GM23248 (cell line): Measurements from ENCODE around the gene GSDME. TPM values are rescaled to one million over a fixed set of nuclear protein-coding genes. Genes with fewer than 3 reads are reported as not detected.

Experiments
- DNase-seq: peaks from one replicate; pipeline ENCODE4 v3.0.0-alpha.2; 2015
- H2AFZ ChIP-seq: fragments of 200-600 bp; sonication (generic); 2 replicates; pipeline ENCODE4 v1.6.1; 2016; ENCODE audit warnings: antibody characterized with exemption
- H3F3A ChIP-seq: fragments of 200-600 bp; sonication (generic); 2 replicates; pipeline ENCODE4 v1.6.1; 2016; ENCODE audit warnings: mild to moderate bottlenecking, antibody characterized with exemption, mixed run types; ENCODE audit not compliant: insufficient read depth
- H3K27ac ChIP-seq: fragments of 200-600 bp; sonication (generic); 2 replicates; pipeline ENCODE4 v1.5.1; 2016; ENCODE audit warnings: mild to moderate bottlenecking
- H3K27me3 ChIP-seq: fragments of 200-600 bp; sonication (generic); replicated peaks from 2 replicates; pipeline ENCODE4 v1.6.1; 2016; ENCODE audit warnings: mild to moderate bottlenecking; ENCODE audit not compliant: insufficient read depth
- H3K36me3 ChIP-seq: fragments of 200-600 bp; sonication (generic); 2 replicates; pipeline ENCODE4 v1.6.1; 2016; ENCODE audit warnings: low read depth, mild to moderate bottlenecking
- H3K4me1 ChIP-seq: fragments of 200-600 bp; sonication (generic); 2 replicates; pipeline ENCODE4 v1.6.1; 2016; ENCODE audit warnings: mild to moderate bottlenecking; ENCODE audit not compliant: insufficient read depth
- H3K4me2 ChIP-seq: fragments of 200-600 bp; sonication (generic); one replicate; pipeline ENCODE4 v1.6.1; 2016; ENCODE audit warnings: mild to moderate bottlenecking; ENCODE audit not compliant: unreplicated experiment
- H3K4me3 ChIP-seq: fragments of 200-600 bp; sonication (generic); 2 replicates; pipeline ENCODE4 v1.5.1; 2016; ENCODE audit warnings: mild to moderate bottlenecking
- H3K79me2 ChIP-seq: fragments of 200-600 bp; sonication (generic); 2 replicates; pipeline ENCODE4 v1.6.1; 2016; ENCODE audit warnings: mild to moderate bottlenecking; ENCODE audit not compliant: insufficient read depth
- H3K9ac ChIP-seq: fragments of 200-600 bp; sonication (generic); 2 replicates; pipeline ENCODE4 v1.6.1; 2016; ENCODE audit warnings: mild to moderate bottlenecking
- H3K9me2 ChIP-seq: fragments of 200-600 bp; sonication (generic); 2 replicates; pipeline ENCODE4 v1.6.1; 2016; ENCODE audit warnings: mixed run types, mild to moderate bottlenecking, moderate library complexity; ENCODE audit not compliant: insufficient read depth
- H3K9me3 ChIP-seq: fragments of 200-600 bp; sonication (generic); one replicate; pipeline ENCODE4 v1.6.1; 2017; ENCODE audit warnings: low read depth
- H4K20me1 ChIP-seq: fragments of 200-600 bp; sonication (generic); 2 replicates; pipeline ENCODE4 v1.6.0; 2016; ENCODE audit not compliant: insufficient read depth
- EZH2 ChIP-seq: fragments of 200-600 bp; sonication (generic); IDR thresholded peaks from 2 replicates; pipeline ENCODE4 v1.6.1; 2018; ENCODE audit warnings: antibody characterized with exemption, mild to moderate bottlenecking; ENCODE audit not compliant: insufficient read depth, poor library complexity, severe bottlenecking
- EZH2phosphoT487 ChIP-seq: fragments of 200-600 bp; sonication (generic); IDR thresholded peaks from 2 replicates; pipeline ENCODE4 v1.6.1; 2018; ENCODE audit warnings: antibody characterized with exemption, moderate library complexity, mild to moderate bottlenecking, low read depth; ENCODE audit not compliant: insufficient read depth
- WGBS, 2 experiments: methylation state at CpG; one replicate each; pipeline ENCODE4 v1.1.6; 2015 to 2017; ENCODE audit warnings: low lambda C conversion rate in 2 of 2, low coverage in 1 of 2; ENCODE audit errors: missing lambda C conversion rate in 2 of 2; 5-methylcytosine and 5-hydroxymethylcytosine counted together
- in situ Hi-C: fragments of 300-500 bp; cut with MboI; formaldehyde crosslinking; loops from 2 replicates; pipeline ENCODE4 v1.15.0; 2020
- polyA plus RNA-seq: library from polyadenylated mRNA; unstranded; fragments of >200 nt; fragmentation: Nextera tagmentation; extraction: Ambion mirVana; gene quantifications from 2 replicates; pipeline ENCODE4 v1.2.1, GENCODE V29; 2016
- total RNA-seq: library from RNA; depleted of rRNA; stranded (reverse); fragments of >200 nt; shearing (Covaris generic); gene quantifications from 2 replicates; pipeline ENCODE4 v1.2.3, GENCODE V29; 2014

The GSDME gene
- total and polyA plus RNA-seq, 2 experiments from 2014 or later = 39.4 to 49.4 TPM

- in situ Hi-C loops = no loop called here
- H3K9me2 ChIP-seq = no peaks in the 10 kb centered on the region
- H3K4me3 ChIP-seq = no peak overlapping the region
- H3K79me2 ChIP-seq = peaks cover 29% of the 10 kb centered on the region
- H3K9ac ChIP-seq = no peak overlapping the region
- no peaks in the 10 kb centered on the region for H3K9me3 ChIP-seq
- H2AFZ ChIP-seq = no peak overlapping the region
- no peaks in the 10 kb centered on the region; the same call in 1 of the 2 replicates for H3K36me3 ChIP-seq
- TF ChIP-seq EZH2 (no peak), EZH2phosphoT487 (no peak)
- H3F3A ChIP-seq = peaks cover 25% of the 10 kb centered on the region; the same call in 1 of the 2 replicates
- H3K4me2 ChIP-seq = no peak overlapping the region
- H4K20me1 ChIP-seq = no peaks in the 10 kb centered on the region
- no peak for DNase-seq
- WGBS, 2 experiments = 93 to 98% methylated on average over 3 of the region's 3 CpGs
- no peak overlapping the region for H3K27ac ChIP-seq
- H3K4me1 ChIP-seq = peaks cover 32% of the 10 kb centered on the region
- H3K27me3 ChIP-seq = no peaks in the 10 kb centered on the region
Observed at GRCh38 chr7:24750441-24751055, 6.7 kb downstream of the GSDME start.

DNA sequence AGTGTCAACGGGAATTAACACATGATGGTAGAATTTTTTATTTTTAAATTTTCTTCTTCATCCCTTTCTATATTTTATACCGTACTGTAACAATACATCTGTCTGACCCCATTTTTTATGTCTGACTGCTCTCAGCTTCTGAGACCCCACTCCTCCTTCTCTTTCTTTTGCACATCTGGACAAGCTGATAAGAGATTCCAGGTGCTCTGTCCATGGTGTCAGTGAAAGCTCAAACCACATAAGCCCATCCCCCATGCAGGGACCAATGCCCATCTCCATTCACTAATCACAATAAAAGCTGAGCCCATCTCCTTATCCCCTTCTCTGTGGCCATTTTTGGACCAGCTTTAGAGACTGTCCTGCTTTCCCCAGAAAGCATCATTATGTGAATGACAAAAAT, 8.7 kb downstream of the GSDME start:
- no peaks in the 10 kb centered on the region for H3K9me2 ChIP-seq
- no peak overlapping the region for H3K4me3 ChIP-seq
- no peak for TF ChIP-seq EZH2
- no peak for TF ChIP-seq EZH2phosphoT487
- H3K4me2 ChIP-seq = no peak overlapping the region
- no peak for DNase-seq
- H3K36me3 ChIP-seq = no peaks in the 10 kb centered on the region; the same call in 1 of the 2 replicates
- H3K9ac ChIP-seq = no peak overlapping the region
- no peaks in the 10 kb centered on the region for H3K27me3 ChIP-seq
- peaks cover 18% of the 10 kb centered on the region for H3K4me1 ChIP-seq
- peaks cover 23% of the 10 kb centered on the region for H3K79me2 ChIP-seq
- no peak overlapping the region for H3K27ac ChIP-seq
- no peaks in the 10 kb centered on the region for H3K9me3 ChIP-seq
- H4K20me1 ChIP-seq = no peaks in the 10 kb centered on the region
- in situ Hi-C loops = no loop called here
- H3F3A ChIP-seq = 0 out of 2 replicates have a peak, but pooled peaks cover 13% of the 10 kb centered on the region
- no peak overlapping the region for H2AFZ ChIP-seq
- 92 to 100% methylated on average over 2 of the region's 2 CpGs for WGBS, 2 experiments

GRCh38 chr7:24745355-24745754, 11.9 kb downstream of the GSDME start:
- Histone ChIP-seq H3K4me2 (no peak overlapping the region), H2AFZ (no peak overlapping the region), H3K79me2 (peaks cover 9% of the 10 kb centered on the region), H3K36me3 (no peaks in the 10 kb centered on the region; the same call in 1 of the 2 replicates), H3K4me3 (no peak overlapping the region), H3K27ac (no peak overlapping the region), H3K4me1 (peaks cover 20% of the 10 kb centered on the region), H3F3A (peaks cover 26% of the 10 kb centered on the region), H3K9me3 (no peaks in the 10 kb centered on the region), H4K20me1 (no peaks in the 10 kb centered on the region), H3K9me2 (no peaks in the 10 kb centered on the region), H3K9ac (no peak overlapping the region), H3K27me3 (no peaks in the 10 kb centered on the region)
- in situ Hi-C loops = no loop called here
- no peak for DNase-seq
- no peak for TF ChIP-seq EZH2
- TF ChIP-seq EZH2phosphoT487 = no peak

GRCh38 chr7:24743471-24743870, 13.8 kb downstream of the GSDME start:
- no peak overlapping the region for H3K27ac ChIP-seq
- no peak overlapping the region for H3K4me2 ChIP-seq
- no peaks in the 10 kb centered on the region for H3K9me2 ChIP-seq
- peaks cover 20% of the 10 kb centered on the region for H3K4me1 ChIP-seq
- H3K27me3 ChIP-seq = no peaks in the 10 kb centered on the region
- WGBS, 2 experiments = 97% methylated on average over 5 to 6 of the region's 6 CpGs
- no peaks in the 10 kb centered on the region for H3K9me3 ChIP-seq
- H3K36me3 ChIP-seq = peaks cover 4% of the 10 kb centered on the region; the same call in 1 of the 2 replicates
- no peaks in the 10 kb centered on the region for H4K20me1 ChIP-seq
- H3K4me3 ChIP-seq = no peak overlapping the region
- H3K79me2 ChIP-seq = peaks cover 3% of the 10 kb centered on the region
- H3F3A ChIP-seq = peaks cover 26% of the 10 kb centered on the region
- DNase-seq = no peak
- no peak for TF ChIP-seq EZH2phosphoT487
- TF ChIP-seq EZH2 = no peak
- in situ Hi-C loops = no loop called here
- no peak overlapping the region for H2AFZ ChIP-seq
- no peak overlapping the region for H3K9ac ChIP-seq
